ENCODE data around the gene ST6GAL2. TPM values are rescaled to one million over a fixed set of nuclear protein-coding genes. Genes with fewer than 3 reads are reported as not detected.

Gene ST6GAL2
- total RNA-seq, 1 donor from 2014 or later = 5.9 TPM

- Mint-ChIP-seq H3K27ac (ENCODE audit: unreplicated experiment) (no peak overlapping the region), H3K4me3 (ENCODE audit: unreplicated experiment) (no peak overlapping the region), H3K27me3 (ENCODE audit: unreplicated experiment) (no peaks in the 10 kb centered on the region), H3K4me1 (ENCODE audit: low read depth, unreplicated experiment) (no peaks in the 10 kb centered on the region), H3K36me3 (ENCODE audit: unreplicated experiment) (no peaks in the 10 kb centered on the region), H3K9me3 (ENCODE audit: unreplicated experiment) (no peaks in the 10 kb centered on the region)
- TF ChIP-seq CTCF (IDR thresholded peaks at IDR 0.05; ENCODE audit: partially characterized antibody, unreplicated experiment) = no peak
- DNase-seq = no peak
Observed at GRCh38 chr2:106758901-106759497, 127.0 kb downstream of the ST6GAL2 start.
